Mesothelial cell of epicardium (in vitro differentiated cells): ENCODE results near the gene LRRC63. TPM values are rescaled to one million over a fixed set of nuclear protein-coding genes. Genes with fewer than 3 reads are reported as not detected.
"Not testable (repeated sequence)": the region's sequence is repeated elsewhere in the genome, so short reads cannot be mapped to it uniquely, and the experiment has no call there.

Source experiments
- DNase-seq, 2 experiments: peaks; one replicate each; pipeline ENCODE4 v3.0.0; 2021; ENCODE audit warnings: low spot score in 2 of 2; ENCODE audit not compliant: unreplicated experiment in 2 of 2
- H3K27ac Mint-ChIP-seq: 2 replicates; pipeline ENCODE4 v1.8.0; 2021; ENCODE audit warnings: mixed read lengths
- H3K27me3 Mint-ChIP-seq: 2 replicates; pipeline ENCODE4 v1.8.0; 2021; ENCODE audit warnings: low read depth, mixed read lengths
- H3K36me3 Mint-ChIP-seq: 2 replicates; pipeline ENCODE4 v1.8.0; 2021; ENCODE audit warnings: mixed read lengths
- H3K4me1 Mint-ChIP-seq: 2 replicates; pipeline ENCODE4 v1.8.0; 2021; ENCODE audit warnings: mixed read lengths
- H3K4me3 Mint-ChIP-seq: 2 replicates; pipeline ENCODE4 v1.8.0; 2021; ENCODE audit warnings: mild to moderate bottlenecking, moderate library complexity, mixed read lengths
- H3K9me3 Mint-ChIP-seq: 2 replicates; pipeline ENCODE4 v1.8.0; 2021; ENCODE audit warnings: mixed read lengths
- CTCF ChIP-seq: fragments of 200-600 bp; sonication (generic); IDR thresholded peaks from one replicate; pipeline ENCODE4 v1.5.0; 2021; ENCODE audit warnings: antibody characterized with exemption; ENCODE audit not compliant: unreplicated experiment
- total RNA-seq: library from RNA; stranded (reverse); gene quantifications from 3 replicates; pipeline ENCODE4 v1.2.1, GENCODE V29; 2021

Gene LRRC63
- total RNA-seq, 1 donor from 2014 or later, result 0.42 TPM

GRCh38 chr13:46213242-46213641 is 1.5 kb downstream of the LRRC63 start:
- Mint-ChIP-seq H3K27me3 (no peaks in the 10 kb centered on the region), H3K4me1 (peaks cover 20% of the 10 kb centered on the region), H3K9me3 (peaks cover 9% of the 10 kb centered on the region), H3K4me3 (no peak overlapping the region), H3K27ac (no peak overlapping the region), H3K36me3 (peaks cover 5% of the 10 kb centered on the region)
- TF ChIP-seq CTCF, result no peak
- DNase-seq, result no peak

DNA sequence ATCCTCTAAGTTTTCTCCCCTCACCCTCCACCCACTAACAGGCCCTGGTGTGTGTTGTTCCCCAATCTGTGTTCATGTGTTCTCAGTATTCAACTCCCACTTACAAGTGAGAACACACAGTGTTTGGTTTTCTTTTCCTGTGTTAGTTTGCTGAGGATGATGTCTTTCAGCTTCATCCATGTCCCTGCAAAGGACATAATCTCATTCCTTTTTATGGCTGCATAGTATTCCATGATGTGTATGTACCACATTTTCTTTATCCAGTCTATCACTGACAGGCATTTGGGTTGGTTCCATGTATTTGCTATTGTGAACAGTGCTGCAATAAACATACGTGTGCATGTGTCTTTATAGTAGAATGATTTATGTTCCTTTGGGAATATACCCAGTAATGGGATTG is 3.0 kb downstream of the LRRC63 start:
- Mint-ChIP-seq H3K9me3 (peaks cover 15% of the 10 kb centered on the region), H3K4me1 (peaks cover 19% of the 10 kb centered on the region)
- DNase-seq, H3K4me3 Mint-ChIP-seq, H3K27ac Mint-ChIP-seq, H3K27me3 Mint-ChIP-seq, H3K36me3 Mint-ChIP-seq: not testable (repeated sequence)

- not testable (repeated sequence) for H3K4me3 Mint-ChIP-seq, H3K27me3 Mint-ChIP-seq, H3K27ac Mint-ChIP-seq, DNase-seq, H3K4me1 Mint-ChIP-seq
- Mint-ChIP-seq H3K9me3 (peaks cover 39% of the 10 kb centered on the region), H3K36me3 (peaks cover 14% of the 10 kb centered on the region)
Observed at GRCh38 chr13:46220234-46220633, 8.5 kb downstream of the LRRC63 start.

DNA sequence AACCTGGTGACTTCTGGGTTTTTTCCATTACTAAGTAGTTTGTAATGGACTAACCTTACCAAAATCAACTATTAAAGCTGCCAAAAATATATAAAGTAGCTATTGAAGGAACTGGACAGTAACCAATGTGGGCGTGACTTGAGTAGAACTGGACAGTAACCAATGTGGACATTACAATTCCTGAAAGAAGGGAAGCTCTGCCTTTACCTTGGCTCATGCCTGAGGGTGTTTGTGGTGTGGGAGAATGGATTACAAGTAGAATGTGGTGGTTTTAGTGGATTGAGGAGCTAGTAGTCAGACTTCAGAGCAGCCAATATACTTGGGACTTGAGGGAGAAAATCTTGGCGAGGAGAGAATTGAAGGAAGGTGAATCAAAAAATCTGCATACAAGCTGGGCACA is 17.5 kb downstream of the LRRC63 start:
- Mint-ChIP-seq H3K9me3 (peaks cover 51% of the 10 kb centered on the region), H3K4me3 (no peak overlapping the region), H3K27me3 (no peaks in the 10 kb centered on the region), H3K27ac (no peak overlapping the region), H3K4me1 (no peaks in the 10 kb centered on the region), H3K36me3 (peaks cover 14% of the 10 kb centered on the region)
- no peak for DNase-seq
- no peak for TF ChIP-seq CTCF

DNA sequence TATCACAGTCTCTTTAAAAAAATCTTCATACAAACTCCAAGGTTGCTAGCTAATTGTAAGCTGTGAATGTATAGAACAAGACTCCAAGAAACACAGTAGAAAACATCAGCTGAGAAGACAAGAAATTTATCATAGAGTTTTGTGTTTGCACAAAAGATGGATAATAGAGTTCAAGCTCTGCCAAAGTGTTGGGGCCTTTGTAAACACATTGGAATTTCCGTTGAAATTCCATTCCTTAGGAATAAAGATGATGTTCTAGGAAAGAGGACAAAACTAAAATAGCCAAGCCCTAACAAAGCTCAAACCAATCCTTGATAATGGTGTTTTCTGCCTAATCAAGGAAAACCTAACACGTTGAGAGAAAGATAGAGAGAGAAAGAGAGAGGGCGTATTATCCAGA is 20.6 kb downstream of the LRRC63 start:
- Mint-ChIP-seq H3K36me3 (peaks cover 27% of the 10 kb centered on the region), H3K27me3 (no peaks in the 10 kb centered on the region), H3K27ac (no peak overlapping the region), H3K4me3 (no peak overlapping the region), H3K9me3 (peaks cover 66% of the 10 kb centered on the region), H3K4me1 (no peaks in the 10 kb centered on the region)
- TF ChIP-seq CTCF, result no peak
- no peak for DNase-seq

- H3K36me3 Mint-ChIP-seq, result peaks cover 26% of the 10 kb centered on the region
- TF ChIP-seq CTCF, result no peak
- no peak for DNase-seq
- H3K27ac Mint-ChIP-seq, result no peak overlapping the region
- H3K9me3 Mint-ChIP-seq, result peaks cover 60% of the 10 kb centered on the region
- H3K4me3 Mint-ChIP-seq, result no peak overlapping the region
- no peaks in the 10 kb centered on the region for H3K27me3 Mint-ChIP-seq
- no peaks in the 10 kb centered on the region for H3K4me1 Mint-ChIP-seq
Observed at GRCh38 chr13:46235286-46235685, 23.6 kb downstream of the LRRC63 start.

DNA sequence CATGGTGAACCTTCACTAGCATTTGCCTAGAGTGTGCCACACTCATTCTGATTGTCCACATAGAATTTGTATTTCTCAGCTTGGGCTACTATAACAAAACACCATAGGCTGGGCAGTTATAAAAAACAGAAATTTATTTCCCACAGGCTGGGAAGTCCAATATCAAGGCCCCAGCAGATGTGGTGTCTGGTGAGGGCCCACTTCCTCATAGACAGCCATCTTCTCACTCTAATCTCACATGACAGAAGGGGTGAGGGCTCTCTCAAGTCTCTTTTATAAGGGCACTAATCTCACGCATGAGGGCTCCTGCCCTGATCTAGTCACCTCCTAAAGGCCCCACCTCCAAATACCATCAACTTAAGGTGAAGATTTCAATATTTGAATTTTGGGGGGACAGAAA is 53.6 kb downstream of the LRRC63 start:
- Mint-ChIP-seq H3K4me3 (no peak overlapping the region), H3K27me3 (no peaks in the 10 kb centered on the region), H3K9me3 (no peaks in the 10 kb centered on the region), H3K27ac (no peak overlapping the region), H3K36me3 (no peaks in the 10 kb centered on the region), H3K4me1 (peaks cover 11% of the 10 kb centered on the region)
- no peak for TF ChIP-seq CTCF
- no peak for DNase-seq
